Non-pigmented ciliary epithelial cell (primary cell): ENCODE data around the gene TBPL1.
"Not testable (repeated sequence)": the region's sequence is repeated elsewhere in the genome, so short reads cannot be mapped to it uniquely, and the experiment has no call there.

Source experiments
- DNase-seq: peaks from one replicate; pipeline ENCODE4 v3.0.0-alpha.2; 2010; ENCODE audit warnings: low read depth

The TBPL1 gene

DNA sequence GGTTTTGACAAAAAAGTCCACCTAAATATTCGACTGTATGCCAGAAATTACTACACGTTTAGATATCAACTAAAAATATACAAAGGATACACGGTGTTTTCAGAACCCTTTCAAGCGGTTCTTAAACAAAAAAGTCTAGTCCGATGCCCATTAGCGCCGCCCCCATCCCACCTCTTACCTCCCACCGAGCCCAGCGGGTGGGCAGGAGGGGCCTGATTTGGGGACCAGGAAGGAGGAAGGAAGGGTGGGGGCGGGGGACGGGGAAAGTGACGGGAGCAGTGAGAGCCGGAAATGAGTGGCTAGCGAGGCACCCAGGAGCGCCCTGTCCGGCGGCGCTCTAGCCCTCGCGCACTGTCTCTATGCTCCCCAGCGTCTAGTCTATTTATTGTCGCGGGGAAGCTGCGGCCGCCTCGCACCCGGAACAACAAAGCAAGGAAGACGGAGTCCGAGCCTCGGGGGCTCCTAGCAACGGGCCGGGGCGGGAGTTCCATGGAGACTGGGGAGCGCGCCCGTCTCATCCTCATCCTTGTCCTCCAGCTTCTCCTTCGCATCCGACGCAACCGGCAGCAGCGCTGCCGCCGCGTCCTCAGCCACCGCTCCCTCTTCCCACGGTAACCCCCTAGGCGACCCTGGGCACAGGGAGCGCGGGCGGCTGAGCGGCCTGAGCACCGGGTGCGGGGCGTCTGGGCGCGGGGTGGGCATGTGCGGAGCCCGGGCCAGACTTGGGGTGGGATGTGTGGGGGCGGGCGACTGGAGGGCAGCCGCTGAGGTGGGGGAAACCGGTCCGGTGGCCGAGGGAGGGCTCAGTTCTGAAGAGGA, at the start of gene TBPL1:
TSS of gene TBPL1 (plus strand) at position 410 of the 819 bp plus-strand sequence. CDS start 26,902 bp downstream, outside the sequence.
- peak; percentile 79 for DNase-seq

DNA sequence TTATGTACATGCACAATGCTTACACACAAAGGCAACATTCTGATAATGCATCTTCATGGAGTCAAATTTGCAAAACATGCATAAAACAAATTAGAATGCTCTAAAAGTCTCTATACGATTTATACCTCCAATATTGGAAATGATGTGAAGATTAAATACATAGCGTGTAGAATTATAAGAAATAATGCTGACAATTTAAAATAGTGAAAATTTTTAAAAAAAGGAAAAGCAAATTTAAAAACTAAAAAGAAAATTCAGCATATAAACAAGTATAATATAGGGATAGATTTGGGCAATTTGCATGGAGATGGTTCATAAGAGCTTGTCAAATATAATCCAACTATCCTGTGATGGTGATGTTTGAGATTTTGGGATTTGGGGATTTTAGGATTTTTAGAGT, 49.2 kb upstream of the TBPL1 start:
- no peak for DNase-seq

DNA sequence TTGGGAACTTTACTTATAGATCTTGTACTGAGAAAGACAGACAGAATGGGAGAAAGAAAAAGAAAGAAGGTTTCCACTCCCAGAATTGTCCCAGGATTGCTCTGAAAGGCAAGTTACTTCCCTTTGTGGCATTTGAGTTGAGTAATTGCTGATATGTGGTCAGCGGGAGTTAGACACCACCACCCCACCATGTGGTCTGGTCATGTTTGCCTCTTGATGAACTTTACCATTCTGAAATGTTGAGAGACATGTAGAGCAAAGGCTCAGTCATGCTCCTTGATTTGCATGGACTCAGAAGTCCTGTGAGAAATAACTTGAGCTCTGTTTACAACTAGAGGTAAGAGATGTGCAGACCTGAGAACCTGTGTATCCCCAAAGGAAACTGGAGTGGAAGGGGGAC, 47.0 kb upstream of the TBPL1 start:
- no peak for DNase-seq

DNA sequence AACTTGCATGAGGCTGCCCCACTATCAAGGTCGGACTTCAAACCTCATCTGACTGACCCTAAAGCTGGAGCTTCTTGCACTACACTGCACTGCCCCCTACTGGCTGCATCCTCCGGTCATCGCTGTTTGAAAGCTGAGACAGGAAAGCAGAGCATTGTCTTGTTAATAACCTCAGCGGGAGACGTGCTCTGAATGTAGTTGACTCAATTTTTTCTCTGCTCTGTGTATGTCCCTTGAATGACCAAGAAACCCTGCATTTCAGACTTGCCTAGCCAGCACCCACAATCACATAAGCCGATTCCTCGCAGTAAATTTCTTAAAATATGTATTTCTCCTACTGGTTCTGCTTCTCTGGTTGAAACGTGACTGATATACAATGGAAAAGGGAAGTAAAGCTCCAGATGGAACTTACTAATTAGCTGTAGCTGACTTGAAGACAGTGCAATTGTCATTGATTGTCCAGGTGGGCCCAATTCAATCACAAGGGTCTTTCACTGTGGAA, 36.3 kb upstream of the TBPL1 start:
- peak; percentile 63 for DNase-seq

DNA sequence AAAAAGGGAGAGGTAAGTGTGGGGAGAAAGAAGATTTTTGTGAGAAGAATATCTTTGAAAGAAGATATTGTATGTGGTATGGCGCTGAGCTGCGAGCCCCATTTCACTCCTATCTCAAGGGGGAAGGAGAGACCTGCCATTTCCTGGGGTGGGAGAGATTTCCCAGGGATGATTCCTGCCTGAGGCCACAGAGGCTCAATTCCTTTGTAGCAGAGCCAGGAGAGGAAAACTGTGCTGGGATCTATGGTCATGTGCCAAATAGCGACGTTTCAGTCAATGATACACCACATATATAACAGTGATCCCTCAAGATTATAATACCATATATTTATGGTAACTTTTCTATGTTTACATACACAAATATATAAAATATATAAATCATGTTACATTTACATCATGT, 35.2 kb upstream of the TBPL1 start:
- DNase-seq: no peak

DNA sequence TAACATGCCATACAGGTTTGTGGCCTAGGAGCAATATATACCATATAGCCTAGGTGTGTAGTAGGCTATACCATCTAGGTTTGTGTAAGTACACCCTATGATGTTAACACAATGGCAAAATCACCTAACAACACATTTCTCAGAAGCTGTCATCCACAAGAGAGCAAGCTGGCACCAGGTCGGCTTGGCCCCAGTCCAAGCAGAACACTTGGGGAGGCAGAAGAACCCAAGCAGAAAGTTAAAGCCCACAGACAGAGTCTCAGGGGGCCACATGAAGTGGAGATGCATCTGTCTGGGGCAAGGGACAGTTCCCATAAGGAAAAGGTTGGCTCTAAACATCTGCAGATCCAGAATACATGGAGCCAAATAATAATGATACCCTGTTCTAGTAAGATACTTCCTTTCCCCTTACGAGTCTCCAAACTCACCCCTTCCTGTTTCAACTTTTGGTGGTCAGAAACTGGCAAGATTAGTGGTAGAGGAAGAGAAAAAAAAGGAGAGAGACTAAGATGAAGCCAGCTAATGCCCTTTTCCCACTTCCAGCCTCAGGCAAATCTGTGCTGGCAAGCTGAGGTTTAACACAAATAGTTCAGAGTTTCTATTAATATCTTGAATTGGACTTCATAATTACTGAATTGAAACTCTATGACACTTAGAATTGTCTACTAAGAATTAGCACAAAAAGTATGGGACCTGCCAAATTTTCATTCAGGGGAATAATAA, 34.7 kb upstream of the TBPL1 start:
- no peak for DNase-seq

DNA sequence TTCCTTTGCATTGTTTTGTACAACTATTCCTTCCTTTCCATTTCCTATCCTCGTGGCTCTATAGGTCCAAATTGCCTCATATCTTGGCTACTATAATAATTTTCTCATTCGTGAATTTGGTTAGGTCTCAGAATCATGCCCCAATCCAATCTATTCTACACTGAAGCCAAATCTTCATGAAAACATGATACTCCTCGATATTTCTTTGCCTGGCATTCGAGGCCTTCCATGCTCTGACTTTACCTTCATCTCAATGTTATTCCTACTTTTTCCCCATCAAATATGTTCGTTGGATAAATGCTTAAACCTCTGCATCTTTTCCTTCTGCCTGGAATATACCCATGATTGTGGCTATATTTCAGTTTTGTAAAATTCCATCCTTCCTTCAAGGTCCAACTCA, 33.7 kb upstream of the TBPL1 start:
- no peak for DNase-seq

DNA sequence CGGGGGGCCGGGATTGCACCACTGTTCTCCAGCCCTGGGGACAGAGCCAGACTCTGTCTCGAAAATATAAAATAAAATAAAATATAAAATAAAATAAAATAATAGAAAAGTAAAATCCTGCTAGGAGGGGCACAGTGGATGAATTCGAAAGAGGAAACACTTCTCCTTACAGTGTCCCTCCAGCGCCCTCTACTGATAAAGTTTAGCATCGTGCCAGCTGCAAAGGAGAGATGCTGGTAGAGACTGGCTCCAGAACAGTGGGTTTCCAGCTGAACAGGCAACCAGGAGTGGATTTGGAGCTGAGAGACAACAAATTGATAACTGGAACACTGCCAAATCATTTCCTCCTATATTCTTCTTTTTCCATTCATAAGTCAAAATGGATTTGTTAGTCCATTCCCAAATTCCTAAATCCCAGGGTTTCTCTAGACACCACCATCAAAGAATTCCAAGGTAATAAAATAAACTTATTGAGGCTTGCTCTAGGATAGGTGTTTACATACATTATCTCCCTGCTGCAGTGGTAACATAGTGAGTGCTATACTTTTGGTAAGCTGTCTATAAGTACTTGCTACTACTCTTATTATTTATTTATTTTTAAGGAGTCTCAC, 31.7 kb upstream of the TBPL1 start:
- peak; percentile 44 for DNase-seq

DNA sequence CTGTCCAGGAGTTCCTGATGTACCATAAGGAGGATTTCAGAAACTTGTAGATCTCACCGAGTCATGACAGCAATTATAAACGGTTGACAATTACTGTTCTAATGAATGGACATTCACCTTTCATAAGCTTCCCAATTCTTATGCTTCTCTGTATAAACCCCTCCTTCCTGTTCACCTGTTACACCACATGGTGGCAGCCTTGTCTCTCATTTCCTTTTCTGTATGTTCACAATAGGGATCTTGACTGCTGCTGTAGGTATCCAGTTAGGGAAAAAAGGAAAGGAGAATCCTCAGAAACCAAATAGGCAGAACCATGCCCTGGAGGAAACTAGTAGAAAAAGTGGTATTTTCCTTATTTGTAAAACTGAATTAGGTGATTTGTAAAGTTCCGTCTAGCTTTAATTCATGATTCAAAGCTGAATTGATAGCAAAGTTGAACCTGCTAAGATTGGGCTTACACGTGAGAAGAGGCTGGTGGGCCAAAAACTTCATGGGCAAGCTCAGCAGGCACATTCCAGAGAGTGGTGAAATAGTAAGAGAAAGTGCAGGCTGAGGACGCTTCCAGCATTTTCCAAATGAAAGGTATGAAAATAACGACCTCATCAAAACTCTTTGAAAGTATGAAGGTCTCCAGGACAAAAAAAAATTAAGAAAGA, 29.0 kb upstream of the TBPL1 start:
- peak; percentile 59 for DNase-seq

DNA sequence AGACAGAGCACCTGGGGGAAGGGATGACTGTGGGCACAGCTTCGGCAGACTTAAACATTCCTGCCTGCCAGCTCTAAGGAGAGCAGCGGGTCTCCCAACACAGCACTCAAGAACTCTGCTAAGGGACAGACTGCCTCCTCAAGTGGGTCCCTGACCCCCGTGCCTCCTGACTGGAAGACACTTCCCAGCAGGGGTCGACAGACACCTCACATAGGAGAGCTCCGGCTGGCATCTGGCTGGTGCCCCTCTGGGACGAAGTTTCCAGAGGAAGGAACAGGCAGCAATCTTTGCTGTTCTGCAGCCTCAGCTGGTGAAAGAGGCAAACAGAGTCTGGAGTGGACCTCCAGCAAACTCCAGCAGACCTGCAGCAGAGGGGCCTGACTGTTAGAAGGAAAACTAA, 21.8 kb upstream of the TBPL1 start:
- DNase-seq: not testable (repeated sequence)

DNA sequence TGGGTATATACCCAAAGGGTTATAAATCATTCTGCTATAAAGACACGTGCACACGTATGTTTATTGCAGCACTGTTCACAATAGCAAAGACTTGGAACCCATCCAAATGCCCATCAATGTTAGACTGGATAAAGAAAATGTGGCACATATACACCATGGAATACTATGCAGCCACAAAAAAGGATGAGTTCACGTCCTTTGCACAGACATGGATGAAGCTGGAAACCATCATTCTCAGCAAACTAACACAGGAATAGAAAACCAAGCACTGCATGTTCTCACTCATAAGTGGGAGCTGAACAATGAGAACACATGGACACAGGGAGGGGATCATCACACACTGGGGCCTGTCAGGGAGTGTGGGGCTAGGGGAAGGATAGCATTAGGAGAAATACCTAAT, 16.7 kb upstream of the TBPL1 start:
- not testable (repeated sequence) for DNase-seq

DNA sequence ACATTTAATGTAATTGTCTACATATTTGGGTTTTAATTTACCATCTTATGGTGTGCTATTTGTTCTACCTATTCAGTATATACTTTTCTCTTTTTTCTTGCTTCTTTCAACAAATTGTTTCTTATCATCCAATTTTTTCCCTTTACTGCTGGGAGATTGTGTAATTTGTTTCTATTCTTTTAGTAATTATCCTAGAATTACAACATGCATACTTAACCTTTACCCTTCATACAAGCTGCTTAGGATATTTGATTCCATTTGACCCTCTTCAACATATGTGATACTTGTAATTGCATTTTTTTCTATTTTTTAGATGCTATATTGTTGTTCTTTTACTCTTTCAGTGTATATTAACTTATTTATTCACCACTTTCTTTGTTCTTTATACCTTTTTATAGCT, 15.1 kb upstream of the TBPL1 start:
- no peak for DNase-seq

DNA sequence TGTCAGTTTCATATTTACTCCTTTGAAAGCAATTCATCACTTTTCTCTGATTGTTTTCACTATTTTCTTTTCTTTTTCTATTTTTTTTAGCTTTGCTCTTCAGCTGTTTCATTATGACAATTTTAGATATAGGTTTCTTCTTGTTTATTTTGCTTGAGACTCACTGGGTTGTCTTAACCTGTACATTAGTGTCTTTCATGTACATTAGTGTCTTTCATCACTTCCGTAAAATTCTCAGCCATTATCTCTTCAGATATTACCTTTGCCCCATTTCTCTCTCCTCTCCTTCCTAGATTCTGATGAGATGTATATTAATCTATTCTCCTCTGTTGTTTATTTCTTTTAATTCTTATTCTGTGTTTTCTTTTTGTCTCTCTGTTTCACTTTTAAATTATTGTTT, 14.5 kb upstream of the TBPL1 start:
- DNase-seq: no peak

DNA sequence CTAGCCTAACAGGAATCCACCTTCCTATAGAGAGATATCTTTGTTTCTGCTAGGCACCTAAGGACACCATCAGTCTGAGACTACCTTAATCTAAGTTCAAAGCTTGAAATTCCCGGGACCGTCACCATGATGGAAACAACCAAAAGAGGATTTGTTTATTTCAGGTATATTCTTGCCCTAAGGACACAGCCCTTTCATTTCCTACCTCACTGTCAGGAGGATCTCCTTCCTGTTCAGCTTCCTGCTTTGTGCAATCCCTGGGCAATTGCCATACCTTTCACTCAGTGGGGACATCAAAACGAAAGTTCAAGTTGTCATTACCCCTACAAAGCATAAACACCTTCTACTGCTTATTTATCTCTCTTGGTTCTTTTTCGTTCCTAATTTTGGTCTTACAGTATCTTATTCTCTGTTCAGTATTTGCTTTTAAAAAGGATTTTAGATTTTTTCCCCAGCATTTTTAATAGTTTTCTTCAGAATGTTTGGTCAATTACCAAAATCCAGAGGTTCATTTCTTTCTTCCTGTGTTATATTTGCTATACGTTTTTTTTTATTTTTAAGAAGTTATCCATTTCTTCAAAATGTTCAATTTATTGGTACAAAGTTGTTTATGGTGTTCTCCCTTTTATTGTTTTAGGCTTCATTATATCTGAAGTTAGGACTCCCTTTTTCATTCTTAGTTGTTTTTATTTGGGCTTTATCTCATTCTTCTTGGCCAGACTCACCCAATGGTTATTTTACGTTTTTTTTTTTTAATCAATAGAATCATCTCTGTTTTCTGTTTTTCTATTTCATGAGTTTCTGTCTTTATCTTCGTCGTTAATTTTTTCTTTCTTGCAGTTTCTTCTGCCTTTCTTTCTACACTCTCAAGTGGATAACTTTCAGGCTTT, 13.0 kb upstream of the TBPL1 start:
- no peak for DNase-seq

DNA sequence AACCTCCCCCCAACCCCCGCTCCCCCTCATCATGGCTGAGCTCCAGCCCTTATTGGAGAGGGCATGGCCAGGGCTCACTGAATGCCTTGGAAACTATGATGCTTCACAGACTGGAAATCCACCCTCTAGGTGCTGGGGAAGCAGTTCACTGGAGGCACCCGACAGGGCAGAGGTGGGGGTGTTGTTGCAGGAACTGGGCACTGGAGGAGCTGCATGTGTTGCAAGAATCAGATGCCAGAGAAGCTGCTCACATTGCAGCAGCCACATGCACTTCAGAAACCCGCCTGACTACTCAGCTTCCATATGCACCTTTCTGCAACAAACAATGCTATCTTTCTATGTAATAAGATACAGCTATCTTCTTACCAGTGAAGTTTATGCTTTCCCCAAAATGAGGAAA, 7.9 kb upstream of the TBPL1 start:
- no peak for DNase-seq

DNA sequence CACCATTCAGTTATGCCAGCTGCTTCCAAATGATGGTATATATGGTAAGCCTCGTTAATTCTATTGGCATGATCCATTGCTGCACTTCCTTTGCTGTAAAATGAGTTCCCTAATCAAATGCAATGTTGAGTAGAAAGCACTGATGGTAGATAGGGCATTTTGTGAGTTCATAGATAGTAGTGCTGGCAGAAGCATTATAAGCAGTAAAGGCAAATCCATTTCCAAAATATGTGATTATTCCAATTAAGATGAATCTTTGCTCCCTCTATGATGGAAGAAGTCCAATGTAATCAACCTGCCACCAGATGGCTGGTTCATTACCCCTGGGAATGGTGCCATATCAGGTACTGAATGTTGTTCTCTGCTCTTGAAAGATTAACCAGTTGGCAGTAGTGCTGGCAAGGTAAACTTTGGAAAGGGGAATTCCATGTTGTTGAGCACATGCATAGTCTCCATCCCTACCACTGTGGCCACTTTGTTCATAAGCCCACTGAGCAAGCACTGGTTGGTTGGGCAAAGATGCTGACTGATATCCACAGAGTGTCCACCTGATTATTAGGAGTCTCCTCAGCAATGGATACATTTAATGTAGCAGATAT, 5.6 kb upstream of the TBPL1 start:
- no peak for DNase-seq

DNA sequence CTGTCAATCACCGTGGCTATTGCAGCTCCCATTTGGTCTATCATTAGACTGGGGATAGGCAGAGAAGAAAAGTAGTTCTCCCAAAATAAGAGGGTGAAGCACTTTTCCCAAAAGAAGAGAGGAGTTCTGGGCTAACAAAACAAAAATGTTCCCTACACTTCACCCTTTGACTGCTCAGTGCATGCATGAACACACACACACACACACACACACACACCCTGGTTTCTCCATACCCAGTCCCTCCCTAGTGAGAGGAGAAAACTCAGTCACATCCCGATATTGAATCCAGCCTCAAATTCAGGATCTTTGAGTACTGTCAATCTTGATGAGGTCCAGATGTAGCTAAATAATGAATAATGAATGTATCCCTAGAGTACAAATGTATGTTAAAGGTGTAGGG, 4.6 kb upstream of the TBPL1 start:
- DNase-seq: no peak

DNA sequence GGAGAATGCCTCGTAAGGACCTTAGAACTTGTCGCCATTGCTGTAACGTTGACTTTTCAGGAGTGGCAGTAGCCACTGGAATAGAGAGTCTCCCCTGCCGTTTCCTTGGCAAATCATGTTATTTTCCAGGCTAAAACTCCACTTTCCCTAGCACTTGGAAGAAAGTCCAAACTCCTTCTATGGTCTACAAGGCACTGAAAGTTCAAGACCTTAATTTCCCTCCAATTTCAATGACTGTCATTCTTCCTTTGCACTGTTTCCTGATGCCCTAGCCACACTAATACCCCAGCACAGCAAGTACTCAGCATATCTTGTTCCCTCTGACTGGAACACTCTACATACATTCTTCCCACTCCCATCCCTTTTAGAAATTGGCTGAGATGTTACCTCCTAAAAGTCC, 1.8 kb upstream of the TBPL1 start:
- DNase-seq: no peak

DNA sequence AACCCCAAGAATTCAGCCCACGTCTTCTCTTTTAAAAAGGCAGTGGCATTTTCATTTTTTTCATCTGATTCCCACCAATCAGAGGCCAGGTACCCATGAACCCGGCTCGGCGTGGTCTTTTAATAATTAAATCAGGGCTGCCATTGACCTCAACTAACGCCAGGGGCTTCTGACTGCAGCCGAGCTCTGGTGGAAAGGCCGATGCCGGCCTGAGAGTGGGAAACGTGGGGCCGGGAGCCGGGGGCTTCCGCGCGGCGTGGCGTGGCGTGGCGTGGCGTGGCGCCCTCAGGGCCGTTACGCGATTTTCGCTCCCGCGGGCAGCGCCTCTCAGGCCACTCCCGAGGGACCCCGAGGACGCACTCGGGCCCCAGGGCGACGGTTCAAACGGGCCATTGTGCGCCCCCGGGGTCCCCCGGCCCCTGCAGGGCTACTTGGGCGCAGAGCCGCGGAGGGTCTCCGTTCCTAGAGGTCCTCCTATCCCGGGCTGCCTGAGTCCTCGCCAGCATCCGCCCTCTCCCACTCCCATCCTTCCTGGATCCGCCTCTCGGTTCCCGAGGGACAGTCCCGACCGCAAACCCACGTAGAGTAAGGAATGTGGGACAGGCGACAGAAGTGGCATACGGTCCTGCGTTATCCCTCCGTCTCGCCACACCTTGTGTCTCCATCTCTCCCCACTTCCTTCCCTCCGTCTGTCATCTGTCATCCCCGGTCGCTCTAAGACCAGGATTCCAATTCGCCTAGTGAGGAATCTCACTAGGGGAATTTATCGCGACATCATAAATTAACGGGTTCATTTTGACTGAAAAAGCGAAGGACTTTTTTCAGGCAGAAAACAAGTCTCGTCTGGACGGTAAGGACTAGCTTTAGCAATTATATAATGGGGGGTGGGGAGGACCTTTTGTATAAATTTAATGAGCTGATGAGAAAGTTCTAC, 876 bp upstream of the TBPL1 start:
- peak; percentile 42 for DNase-seq
